ACHN (cell line): ENCODE measurements around the gene KCNJ10.

Experiments used
- DNase-seq: peaks from one replicate; pipeline ENCODE4 v3.0.0-alpha.2; 2015
- in situ Hi-C: cut with HindIII; loops from 2 replicates; pipeline ENCODE4 v1.10.0; 2017; ENCODE audit warnings: low sequenced_read_pairs, low pct_ligation_motif_present, low pct_unique_long_range_greater_than_20kb

The KCNJ10 gene

DNA sequence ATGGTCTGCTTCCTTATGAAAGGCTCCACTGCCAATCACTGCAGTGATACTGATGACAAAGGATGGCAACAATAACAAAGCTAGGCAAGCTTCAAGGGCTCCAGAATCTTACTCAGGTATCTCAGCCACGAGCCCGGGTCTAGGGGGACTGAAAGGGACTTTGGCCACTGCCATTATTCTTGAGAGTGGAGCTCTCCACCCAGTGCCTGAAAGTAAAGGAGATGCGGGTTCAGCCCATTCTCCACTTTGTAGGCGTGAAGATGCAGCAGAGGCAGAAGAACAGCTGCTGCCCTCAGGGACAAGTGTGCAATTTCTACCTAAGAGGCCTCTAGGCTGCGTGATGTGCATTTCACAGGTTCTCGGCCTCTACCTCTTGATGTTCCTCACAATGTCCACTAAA lies 84.5 kb downstream of the KCNJ10 start:
- no peak for DNase-seq
- in situ Hi-C loops, result no loop called here

DNA sequence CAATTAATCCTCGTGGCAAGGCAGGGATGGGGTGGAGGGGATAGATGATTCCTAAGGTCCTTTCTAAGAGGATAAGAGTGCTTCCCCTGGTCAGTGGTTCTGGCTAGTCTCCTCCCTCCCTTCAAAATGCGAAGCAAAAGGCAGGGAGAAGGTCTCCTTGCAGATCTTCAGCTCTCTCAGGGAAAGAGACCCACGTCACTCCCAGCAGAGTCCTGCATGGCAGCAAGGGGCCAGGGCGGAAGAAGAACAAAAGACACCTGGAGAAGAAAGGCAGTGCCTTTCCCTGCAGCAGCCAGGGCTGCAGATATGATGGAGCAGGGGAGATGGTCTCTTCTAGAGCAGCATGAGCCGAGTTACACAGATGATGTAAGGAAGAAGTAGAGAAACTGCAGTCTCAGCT lies 86.3 kb downstream of the KCNJ10 start:
- in situ Hi-C loops, result no loop called here
- DNase-seq, result no peak

DNA sequence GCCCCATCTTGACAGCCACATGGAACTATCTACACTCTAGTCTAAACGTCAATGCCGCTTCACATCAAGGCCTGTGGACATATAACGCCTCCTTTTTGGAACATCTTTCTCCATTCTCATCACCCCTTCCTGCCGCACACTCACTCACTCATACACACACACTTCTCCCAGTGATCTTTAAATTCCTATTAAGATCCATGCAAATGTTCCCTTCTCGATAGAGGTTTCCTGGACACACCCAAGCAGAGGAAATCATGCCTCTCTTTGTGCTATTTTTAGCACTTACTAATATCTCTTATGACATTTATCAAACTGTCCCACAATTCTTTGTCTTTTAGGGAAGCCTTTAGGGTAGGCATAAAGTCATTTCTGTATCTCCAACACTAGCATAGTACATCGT lies 87.7 kb downstream of the KCNJ10 start:
- no peak for DNase-seq
- in situ Hi-C loops, result no loop called here

DNA sequence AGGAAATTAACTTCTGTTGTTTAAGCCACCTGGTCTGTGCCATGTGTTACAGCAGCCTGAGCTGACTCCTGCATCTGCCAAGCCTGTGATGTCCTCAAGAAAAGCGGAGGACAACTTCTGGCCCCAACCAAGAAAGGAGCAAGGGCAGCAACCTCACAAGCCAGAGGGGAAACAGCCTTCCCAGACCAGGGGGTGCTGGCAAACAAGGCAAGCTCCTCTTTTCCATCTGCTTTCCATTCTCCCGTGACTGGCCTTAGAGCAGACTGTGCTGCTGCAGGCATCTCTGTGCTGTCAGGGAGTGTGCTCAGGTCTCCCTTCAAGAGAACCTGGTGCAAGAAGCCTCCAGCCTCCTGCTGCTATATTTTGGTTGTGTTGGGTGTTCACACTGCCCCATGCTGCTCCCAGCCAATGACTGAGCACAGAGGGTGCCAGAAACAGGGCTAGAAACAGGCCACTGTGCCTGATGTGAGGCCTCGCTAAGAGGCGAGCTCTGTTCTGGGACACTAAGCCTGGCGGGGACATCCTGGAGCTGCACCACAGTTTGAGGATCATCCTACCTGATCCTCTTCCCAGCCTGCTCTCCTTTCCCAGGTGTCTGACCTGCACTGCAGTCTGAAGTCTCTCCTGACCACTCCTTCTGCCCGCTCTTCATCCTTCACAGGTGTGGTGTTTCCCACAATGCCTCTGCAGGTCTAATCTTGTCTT lies 88.5 kb downstream of the KCNJ10 start:
- no peak for DNase-seq

DNA sequence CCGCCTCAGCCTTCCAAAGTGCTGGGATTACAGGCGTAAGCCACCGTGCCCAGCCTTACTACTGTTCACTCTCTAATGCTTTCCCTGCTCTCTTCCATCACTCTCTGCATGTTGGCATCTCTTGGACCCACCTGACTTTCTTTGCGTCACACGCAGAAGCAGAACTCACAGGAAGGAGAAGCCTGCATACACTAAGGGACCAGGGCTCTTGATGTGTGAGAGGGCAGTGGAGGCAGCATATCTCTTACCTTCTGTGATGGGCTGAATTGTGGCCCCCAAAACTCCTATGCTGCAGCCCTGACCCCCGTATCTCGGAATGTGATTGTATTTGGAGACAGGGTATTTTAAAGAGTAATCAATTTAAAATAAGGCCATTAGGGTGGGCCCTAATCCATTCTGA lies 89.2 kb downstream of the KCNJ10 start:
- in situ Hi-C loops, result no loop called here
- DNase-seq, result no peak

More for the DNA sequence above, 88.5 kb downstream of the KCNJ10 start:
- in situ Hi-C loops, result no loop called here

DNA sequence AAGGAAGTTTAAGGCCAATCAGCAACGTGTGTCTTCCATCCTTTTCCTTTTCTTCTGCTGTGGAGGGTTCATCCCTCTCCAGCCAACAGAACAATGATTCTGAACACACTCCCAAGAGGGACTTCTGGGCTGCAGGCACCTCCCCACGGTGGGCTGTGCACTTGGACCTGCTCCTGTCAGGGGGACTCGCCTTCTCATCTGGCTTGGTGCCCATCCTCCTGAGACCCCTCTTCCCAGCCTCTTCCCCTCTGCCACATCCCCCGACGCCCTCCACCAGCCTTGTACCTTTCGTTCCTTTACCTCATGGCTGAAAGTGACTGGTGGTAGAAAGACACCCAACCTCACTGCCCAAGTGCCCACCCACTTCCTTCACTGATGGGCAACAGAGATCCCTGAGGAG lies 89.9 kb downstream of the KCNJ10 start:
- DNase-seq, result no peak
- in situ Hi-C loops, result no loop called here

DNA sequence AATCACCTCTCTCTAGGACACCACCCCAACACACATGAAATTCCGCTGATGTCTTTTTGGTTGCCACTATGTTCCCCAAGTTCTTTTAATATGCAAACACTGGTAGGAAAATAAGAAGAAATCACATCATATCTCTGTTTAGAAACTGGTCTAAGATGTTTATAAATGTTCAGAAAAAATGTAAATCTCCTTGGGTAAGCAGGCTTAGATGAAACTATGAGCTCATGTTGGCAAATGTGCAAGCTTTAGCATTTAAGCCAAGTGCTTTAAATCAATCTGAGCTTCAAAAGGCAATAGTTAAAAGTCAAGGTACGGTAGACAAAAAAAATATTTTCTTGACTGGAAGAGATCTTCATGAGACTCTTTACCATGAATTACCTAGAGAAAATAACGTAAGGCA lies 90.7 kb downstream of the KCNJ10 start:
- in situ Hi-C loops, result no loop called here
- DNase-seq, result no peak

DNA sequence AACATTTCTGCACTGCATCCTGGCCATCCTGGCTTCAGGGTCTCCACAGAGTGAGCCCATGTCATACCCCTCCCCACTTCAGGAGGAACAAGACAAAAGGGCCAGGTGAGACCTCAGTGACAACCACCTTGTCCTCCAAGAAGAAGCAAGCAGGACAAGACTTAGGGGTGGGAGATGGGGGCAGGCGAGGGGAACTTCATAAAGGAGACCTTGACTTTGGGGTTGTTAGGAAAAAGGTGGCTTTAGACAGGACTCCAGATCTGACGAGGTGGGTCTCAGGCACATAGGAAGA lies 91.9 kb downstream of the KCNJ10 start:
- in situ Hi-C loops, result no loop called here
- no peak for DNase-seq

DNA sequence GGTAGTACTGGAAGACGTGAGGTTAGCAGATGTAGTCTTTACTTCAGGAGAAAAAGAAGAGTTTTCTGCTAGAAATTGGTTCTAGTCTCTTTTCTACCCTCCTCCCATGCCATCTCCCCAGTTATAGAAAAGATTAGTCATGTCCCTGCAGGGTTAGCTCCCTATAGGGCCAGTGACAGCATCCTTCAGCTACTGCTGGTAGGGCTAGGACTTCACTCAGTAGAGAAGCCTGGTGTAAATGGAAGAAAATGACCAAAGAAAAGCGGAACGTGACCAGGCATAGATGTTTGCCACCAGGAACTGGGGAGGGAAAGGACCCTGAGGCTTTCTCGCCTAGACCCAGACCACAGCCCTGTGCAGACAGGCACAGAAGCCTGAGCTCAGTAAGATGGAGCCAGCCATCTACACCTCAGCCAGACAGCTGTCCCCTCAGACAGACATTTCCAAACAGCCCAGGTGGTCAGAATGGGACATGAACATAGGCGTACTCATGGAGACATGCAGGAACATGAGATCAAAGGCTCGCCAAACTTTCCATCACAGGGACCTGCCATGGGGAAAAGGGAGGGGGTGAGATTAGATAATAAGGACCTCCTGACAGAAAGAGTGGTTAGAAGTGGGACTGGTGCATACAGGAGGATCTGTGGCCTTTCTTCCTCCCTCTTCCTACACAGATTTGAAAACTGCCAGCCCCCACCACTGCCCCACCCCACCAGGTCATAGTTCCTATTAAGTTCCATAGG lies 92.4 kb downstream of the KCNJ10 start:
- no peak for DNase-seq
- in situ Hi-C loops, result no loop called here

DNA sequence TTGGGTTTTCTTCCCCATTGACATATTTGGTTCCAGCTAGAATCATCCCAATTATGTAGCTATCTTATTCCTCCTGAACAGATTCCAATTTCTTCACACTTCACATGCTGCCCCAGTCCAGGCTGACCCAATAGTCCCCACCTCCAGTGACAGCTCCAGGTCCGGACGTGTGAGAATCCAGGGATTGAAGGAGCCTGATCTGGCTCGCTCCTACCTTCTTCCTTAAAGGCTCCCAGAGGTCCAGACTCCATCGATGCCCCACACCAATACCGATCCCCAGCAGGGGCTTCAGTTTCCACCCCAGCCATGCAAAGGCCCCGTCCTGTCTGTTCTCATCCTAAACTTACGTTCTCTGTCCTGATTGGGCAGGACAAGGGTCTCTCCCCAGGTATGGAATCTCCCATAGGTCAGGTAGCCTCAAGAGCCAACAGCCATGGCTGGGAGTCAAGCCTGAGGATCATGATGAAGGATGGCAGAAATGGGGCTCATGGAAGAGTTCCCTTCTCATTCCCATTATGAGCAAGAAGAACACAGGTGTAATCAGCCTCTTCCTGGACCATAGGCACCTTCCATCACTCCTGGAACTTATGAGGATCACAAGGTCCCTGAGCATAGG lies 95.5 kb downstream of the KCNJ10 start:
- in situ Hi-C loops, result no loop called here
- no peak for DNase-seq

DNA sequence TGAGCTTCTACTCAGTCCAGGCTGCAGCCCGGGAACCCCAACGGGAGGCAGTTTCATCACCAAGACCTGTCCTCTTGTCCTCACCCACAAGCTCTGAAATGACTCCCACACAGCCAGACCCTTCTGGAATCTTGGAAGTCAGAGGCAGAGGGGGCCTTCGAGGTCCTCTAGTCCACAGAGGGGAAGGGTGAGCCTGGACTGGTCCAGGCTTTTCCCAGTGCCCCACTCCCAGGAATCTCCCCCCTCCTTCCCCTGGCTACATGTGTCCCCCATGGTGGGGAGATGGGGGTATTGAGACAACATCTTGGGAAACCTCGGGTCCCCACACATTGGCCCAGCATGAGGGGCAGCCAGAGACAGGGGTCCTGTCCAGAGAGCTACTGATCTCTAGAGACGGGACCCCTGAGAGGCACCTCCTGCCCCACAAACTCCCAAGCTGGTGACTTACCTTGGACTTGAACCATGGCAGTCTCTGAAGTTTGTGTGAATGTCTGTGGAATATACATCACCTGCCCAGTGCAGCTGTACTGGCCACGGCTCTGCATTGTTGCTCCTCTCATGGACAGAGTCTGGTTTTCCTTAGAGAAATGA lies 96.5 kb downstream of the KCNJ10 start:
- in situ Hi-C loops, result no loop called here
- DNase-seq, result no peak

DNA sequence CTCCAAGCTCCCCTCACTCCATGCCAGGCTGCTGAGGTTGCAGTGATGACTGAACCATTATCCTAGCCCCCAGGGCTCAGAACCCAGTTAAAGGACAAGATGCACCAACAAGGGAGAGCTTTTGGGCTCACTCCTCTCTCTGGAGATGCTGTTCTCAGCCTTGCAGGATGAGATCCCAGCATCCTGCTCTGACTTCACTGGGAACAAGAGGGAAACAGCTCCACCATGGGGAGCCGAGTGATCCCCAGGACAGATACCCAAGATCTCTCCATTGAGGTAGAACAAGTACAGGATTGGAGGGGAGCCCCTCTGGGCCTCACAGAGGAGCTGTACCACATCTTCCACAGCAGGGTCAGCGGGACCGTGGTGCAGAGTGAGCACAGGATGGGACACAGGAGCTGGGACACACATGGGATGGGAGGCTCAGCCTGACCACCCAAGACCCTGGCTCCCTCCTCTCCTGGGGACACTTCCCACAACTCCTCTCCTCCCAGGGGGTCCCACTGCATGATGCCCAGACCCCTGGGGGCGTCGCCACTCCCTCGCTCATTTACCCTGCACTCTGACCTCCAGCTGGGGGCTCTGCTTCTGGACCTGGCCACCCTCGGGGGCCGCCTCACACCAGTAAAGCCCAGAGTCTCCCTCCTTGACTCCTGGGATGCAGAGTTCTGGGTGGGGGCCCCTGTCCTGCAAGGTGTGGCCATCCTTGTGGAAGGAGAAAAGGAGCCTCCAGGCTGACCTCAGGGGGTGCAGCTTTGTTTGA lies 97.3 kb downstream of the KCNJ10 start:
- no peak for DNase-seq
- in situ Hi-C loops, result no loop called here

DNA sequence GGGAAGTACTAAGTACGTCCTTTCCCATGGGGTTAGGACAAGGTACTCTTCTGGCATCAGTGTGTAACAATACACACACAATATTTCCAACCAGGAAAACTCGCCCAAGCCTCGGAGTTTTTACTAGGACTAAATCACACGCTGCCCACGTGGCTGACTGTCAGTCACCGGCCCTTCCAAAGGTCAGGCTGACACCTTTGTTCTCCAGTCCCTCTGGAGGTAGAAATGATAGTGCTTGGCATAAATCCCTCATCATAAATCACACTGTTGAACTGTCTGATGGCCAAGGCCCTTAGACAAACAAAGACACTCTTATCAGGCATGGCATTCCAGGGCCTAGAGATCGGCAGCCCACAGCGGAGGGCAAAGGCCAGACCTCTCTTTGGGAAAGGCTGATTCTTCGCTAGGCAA lies 99.0 kb downstream of the KCNJ10 start:
- DNase-seq, result no peak
- in situ Hi-C loops, result no loop called here

DNA sequence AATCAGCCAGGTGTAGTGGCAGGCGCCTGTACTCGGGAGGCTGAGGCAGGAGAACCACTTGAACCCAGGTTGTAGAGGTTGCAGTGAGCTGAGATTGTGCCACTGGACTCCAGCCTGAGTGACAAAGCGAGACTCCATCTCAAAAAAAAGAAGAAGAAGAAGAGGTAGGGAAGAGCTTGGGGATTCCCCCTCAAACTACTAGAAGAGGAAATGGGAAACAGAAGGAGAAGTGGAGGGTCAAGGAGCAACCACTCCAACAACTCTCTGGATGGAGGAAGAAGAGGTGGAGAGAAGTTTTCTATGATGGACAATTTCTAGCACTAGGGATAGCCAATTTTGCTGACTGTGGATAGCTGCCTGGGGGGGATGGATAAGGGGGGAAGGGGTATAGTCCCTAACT lies 101.1 kb downstream of the KCNJ10 start:
- DNase-seq, result no peak
- in situ Hi-C loops, result no loop called here

DNA sequence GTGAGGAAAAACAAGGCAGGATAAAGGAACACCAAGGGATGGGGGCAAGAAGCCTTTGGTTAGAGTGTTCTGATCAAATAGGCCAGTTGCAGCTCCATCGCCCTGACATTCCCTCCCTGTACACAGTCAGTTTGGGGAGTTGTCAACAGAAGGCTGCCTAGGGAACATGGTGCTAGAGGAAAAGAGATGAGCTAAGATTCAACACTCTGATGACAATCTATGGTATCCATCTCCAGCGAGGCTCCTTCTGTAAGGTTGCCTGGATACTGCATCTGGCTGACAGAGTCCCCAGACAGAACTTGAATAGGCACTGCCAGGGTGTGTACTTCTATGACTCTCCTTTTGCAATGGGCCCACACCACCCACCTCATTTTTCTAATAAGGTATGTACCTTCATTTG lies 104.7 kb downstream of the KCNJ10 start:
- DNase-seq, result no peak
- in situ Hi-C loops, result no loop called here

DNA sequence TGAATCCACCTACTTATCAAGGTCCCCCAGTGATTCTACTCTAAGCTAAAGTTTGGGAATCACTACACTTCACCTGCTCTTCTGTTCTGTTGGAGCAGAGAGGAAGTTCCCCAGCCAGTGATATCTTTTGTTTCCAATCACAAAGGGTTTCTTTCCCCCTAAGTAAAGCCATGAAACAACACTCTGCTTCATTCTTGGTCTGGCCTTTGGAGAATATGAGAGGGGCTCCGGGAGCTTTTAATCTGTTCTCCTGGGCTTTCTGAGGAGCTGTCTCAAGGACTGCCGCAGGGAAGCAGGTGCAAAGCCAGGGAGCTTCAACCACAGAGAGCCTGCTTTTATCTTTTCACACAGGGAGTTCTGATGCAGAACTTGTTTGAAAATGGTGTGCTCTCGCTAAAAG lies 105.8 kb downstream of the KCNJ10 start:
- in situ Hi-C loops, result no loop called here
- no peak for DNase-seq

DNA sequence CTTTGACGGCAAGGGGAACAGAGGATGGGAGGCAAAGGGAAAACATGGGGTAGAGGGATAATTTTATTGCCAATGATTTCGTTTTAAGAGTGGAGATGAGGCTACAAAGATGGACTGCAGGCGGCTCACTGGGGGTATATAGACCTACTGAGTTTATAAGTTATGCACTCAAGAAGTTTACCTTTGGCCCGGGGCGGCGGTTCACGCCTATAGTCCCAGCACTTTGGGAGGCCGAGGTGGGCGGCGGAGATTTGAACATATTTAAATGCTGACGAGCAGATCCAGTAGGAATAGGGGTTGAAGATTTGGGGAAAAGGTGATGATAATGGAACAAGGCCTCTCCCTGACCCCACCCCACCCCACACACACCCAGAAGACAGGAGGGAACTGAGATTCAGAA lies 107.8 kb downstream of the KCNJ10 start:
- no peak for DNase-seq
- in situ Hi-C loops, result no loop called here

DNA sequence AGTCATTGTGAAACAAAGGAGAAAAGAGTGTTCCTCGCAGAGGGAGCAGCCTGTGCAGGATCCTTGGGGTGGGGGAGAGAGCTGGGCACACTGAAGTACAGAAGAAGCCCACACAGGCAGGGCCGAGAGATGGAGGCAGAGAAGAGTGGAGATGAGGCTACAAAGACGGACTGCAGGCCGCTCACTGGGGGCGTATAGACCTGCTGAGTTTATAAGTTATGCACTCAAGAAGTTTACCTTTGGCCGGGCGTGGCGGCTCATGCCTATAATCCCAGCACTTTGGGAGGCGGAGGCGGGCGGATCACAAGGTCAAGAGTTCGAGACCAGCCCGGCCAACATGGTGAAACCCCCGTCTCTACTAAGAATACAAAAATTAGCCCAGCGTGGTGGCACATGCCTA lies 108.3 kb downstream of the KCNJ10 start:
- no peak for DNase-seq
- in situ Hi-C loops, result no loop called here

DNA sequence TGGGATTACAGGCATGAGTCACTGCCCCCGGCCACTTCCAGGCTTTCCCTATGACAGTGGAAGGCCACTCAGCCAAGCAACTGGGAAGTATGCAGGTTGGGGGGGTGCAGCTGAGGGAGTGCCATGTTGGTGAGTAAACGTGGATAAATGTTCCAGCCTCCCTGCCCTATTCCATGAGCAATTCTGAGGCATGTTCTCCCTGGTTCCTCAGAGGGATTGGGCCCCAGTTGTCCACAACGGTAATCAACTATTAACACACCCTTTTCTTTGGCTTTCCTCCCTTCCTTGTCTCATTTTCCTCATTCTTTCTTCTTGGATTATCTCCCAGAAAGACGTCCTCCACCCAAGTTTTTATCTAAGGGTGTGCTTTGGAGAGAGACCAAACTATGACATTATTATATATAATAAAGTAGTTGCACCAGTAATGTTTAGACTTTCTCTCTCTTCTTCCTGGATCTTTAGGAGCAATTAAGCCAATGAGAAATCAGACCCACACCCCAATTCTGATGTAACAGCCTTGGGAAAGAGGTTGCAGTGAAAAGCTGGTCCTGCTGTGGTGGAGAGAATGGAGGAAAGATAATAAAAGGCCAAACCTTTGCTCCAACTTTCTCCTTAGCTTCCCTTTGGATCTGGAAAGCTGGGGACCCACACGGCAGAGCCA lies 109.1 kb downstream of the KCNJ10 start:
- in situ Hi-C loops, result no loop called here

More for the DNA sequence above, 109.1 kb downstream of the KCNJ10 start:
- DNase-seq, result no peak
